ENCODE data around the gene SSBP4.

Gene SSBP4

DNA sequence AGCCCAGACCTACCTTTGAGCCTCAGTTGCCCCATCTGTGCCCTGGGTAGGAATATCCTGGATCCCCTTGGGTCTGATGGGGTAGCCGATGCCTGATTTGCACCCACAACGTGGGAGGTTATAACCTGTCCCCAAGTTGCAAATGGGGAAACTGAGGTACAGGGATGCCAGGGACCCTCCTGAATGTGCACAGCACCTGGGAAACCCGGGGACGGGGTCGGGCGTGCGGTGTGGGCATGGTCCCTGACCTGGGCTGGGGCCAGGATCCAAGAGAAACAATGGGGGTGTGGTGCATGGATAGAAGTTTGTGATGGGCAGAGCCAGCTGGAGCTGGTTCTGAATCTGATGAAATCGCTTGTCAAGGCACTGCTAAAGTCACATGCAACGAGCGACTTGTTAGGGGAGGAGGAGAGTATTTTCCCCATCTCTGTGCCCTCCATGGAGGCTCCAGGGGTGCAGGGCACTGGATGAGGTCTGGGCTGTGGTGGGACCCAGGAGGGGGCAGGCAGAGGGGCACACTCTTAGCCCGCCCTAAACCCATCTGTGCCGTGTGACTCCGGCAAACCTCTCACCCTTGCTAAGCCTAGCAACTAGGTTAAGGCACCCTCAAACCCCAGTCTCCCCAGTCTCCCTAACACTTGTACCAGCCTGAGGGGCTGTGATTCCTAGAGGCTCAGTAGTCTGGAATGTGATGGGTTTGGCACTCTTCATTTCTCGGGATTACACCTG is 32.5 kb upstream of the SSBP4 start:
- no peak for DNase-seq
- Histone ChIP-seq H3K9ac (ENCODE audit: low read depth, low read length) (no peak overlapping the region), H4K20me1 (ENCODE audit: insufficient read depth, low read length) (0 out of 2 replicates have a peak, but pooled peaks cover 2% of the 10 kb centered on the region), H3K27me3 (ENCODE audit: insufficient read depth, low read length, poor library complexity) (peaks cover 14% of the 10 kb centered on the region), H3K27ac (ENCODE audit: low read length) (no peak overlapping the region), H3K36me3 (ENCODE audit: insufficient read depth, low read length) (no peaks in the 10 kb centered on the region), H3K9me3 (ENCODE audit: insufficient read depth, low read length, severe bottlenecking) (no peaks in the 10 kb centered on the region), H2AFZ (ENCODE audit: low read depth, low read length) (no peak overlapping the region), H3K4me3 (ENCODE audit: low read depth in 1 of 2, low read length in 2 of 2) (no peak overlapping the region), H3K4me2 (ENCODE audit: insufficient read depth, low read length) (no peak overlapping the region), H3K4me1 (ENCODE audit: insufficient read depth, low read length) (peaks cover 15% of the 10 kb centered on the region), H3K79me2 (ENCODE audit: insufficient read depth, low read length) (no peaks in the 10 kb centered on the region)
- TF ChIP-seq, protein P1, sequence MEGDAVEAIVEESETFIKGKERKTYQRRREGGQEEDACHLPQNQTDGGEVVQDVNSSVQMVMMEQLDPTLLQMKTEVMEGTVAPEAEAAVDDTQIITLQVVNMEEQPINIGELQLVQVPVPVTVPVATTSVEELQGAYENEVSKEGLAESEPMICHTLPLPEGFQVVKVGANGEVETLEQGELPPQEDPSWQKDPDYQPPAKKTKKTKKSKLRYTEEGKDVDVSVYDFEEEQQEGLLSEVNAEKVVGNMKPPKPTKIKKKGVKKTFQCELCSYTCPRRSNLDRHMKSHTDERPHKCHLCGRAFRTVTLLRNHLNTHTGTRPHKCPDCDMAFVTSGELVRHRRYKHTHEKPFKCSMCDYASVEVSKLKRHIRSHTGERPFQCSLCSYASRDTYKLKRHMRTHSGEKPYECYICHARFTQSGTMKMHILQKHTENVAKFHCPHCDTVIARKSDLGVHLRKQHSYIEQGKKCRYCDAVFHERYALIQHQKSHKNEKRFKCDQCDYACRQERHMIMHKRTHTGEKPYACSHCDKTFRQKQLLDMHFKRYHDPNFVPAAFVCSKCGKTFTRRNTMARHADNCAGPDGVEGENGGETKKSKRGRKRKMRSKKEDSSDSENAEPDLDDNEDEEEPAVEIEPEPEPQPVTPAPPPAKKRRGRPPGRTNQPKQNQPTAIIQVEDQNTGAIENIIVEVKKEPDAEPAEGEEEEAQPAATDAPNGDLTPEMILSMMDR (IDR thresholded peaks at IDR 0.05; ENCODE audit: borderline replicate concordance, extremely low read depth, low read length, poor library complexity, severe bottlenecking), result no peak
- no peak for TF ChIP-seq EZH2 (IDR thresholded peaks at IDR 0.05; ENCODE audit: borderline replicate concordance, low read depth, low read length, severe bottlenecking)
- no peak for ATAC-seq (ENCODE audit: insufficient read depth, low read depth)

DNA sequence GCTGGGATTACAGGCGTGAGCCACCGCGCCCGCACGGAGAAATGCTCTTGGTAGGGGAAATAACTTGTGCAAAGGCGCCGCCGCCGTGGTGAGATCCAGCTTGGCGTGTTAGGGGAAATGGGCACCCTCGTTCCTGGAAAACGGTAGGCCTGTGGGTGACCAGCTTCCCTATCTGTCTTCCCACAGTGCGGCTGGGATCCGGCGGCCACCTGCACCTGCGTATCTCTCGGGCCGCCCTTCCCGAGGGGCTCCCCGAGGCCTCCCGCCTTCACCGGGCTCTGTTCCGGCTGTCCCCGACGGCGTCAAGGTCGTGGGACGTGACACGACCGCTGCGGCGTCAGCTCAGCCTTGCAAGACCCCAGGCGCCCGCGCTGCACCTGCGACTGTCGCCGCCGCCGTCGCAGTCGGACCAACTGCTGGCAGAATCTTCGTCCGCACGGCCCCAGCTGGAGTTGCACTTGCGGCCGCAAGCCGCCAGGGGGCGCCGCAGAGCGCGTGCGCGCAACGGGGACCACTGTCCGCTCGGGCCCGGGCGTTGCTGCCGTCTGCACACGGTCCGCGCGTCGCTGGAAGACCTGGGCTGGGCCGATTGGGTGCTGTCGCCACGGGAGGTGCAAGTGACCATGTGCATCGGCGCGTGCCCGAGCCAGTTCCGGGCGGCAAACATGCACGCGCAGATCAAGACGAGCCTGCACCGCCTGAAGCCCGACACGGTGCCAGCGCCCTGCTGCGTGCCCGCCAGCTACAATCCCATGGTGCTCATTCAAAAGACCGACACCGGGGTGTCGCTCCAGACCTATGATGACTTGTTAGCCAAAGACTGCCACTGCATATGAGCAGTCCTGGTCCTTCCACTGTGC is 30.9 kb upstream of the SSBP4 start:
- H3K4me3 ChIP-seq (ENCODE audit: low read depth in 1 of 2, low read length in 2 of 2), result peak overlapping the region in 1 of 2 experiments; percentile 59; a peak in 2 of 4 replicates
- peak overlapping the region; percentile 50 for H3K9ac ChIP-seq (ENCODE audit: low read depth, low read length)

GRCh38 chr19:18388960-18389725 is 30.1 kb upstream of the SSBP4 start:
- H3K36me3 ChIP-seq (ENCODE audit: insufficient read depth, low read length), result no peaks in the 10 kb centered on the region
- peak overlapping the region; percentile 57; the same call in 1 of the 2 replicates for H2AFZ ChIP-seq (ENCODE audit: low read depth, low read length)
- DNase-seq, result no peak
- no peak overlapping the region for H3K27ac ChIP-seq (ENCODE audit: low read length)
- H3K4me2 ChIP-seq (ENCODE audit: insufficient read depth, low read length), result peak overlapping the region; percentile 92
- H3K4me3 ChIP-seq (ENCODE audit: low read depth in 1 of 2, low read length in 2 of 2), result peak overlapping the region in 1 of 2 experiments; percentile 59; a peak in 2 of 4 replicates
- H3K4me1 ChIP-seq (ENCODE audit: insufficient read depth, low read length), result peaks cover 15% of the 10 kb centered on the region
- TF ChIP-seq, protein P1 (IDR thresholded peaks at IDR 0.05; ENCODE audit: borderline replicate concordance, extremely low read depth, low read length, poor library complexity, severe bottlenecking), result no peak
- no peak for TF ChIP-seq EZH2 (IDR thresholded peaks at IDR 0.05; ENCODE audit: borderline replicate concordance, low read depth, low read length, severe bottlenecking)
- no peak for ATAC-seq (ENCODE audit: insufficient read depth, low read depth)
- no peaks in the 10 kb centered on the region for H3K9me3 ChIP-seq (ENCODE audit: insufficient read depth, low read length, severe bottlenecking)
- H3K27me3 ChIP-seq (ENCODE audit: insufficient read depth, low read length, poor library complexity), result peaks cover 11% of the 10 kb centered on the region
- no peaks in the 10 kb centered on the region for H4K20me1 ChIP-seq (ENCODE audit: insufficient read depth, low read length)
- peak overlapping the region; percentile 50 for H3K9ac ChIP-seq (ENCODE audit: low read depth, low read length)
- H3K79me2 ChIP-seq (ENCODE audit: insufficient read depth, low read length), result no peaks in the 10 kb centered on the region

More for the DNA sequence above, 30.9 kb upstream of the SSBP4 start:
- Histone ChIP-seq H3K4me2 (ENCODE audit: insufficient read depth, low read length) (peak overlapping the region; percentile 92), H3K4me1 (ENCODE audit: insufficient read depth, low read length) (peaks cover 15% of the 10 kb centered on the region), H3K36me3 (ENCODE audit: insufficient read depth, low read length) (no peaks in the 10 kb centered on the region), H2AFZ (ENCODE audit: low read depth, low read length) (peak overlapping the region; percentile 57), H3K27ac (ENCODE audit: low read length) (no peak overlapping the region), H3K27me3 (ENCODE audit: insufficient read depth, low read length, poor library complexity) (peaks cover 11% of the 10 kb centered on the region), H3K9me3 (ENCODE audit: insufficient read depth, low read length, severe bottlenecking) (no peaks in the 10 kb centered on the region), H3K79me2 (ENCODE audit: insufficient read depth, low read length) (no peaks in the 10 kb centered on the region), H4K20me1 (ENCODE audit: insufficient read depth, low read length) (no peaks in the 10 kb centered on the region)
- peak; percentile 70 for TF ChIP-seq EZH2 (IDR thresholded peaks at IDR 0.05; ENCODE audit: borderline replicate concordance, low read depth, low read length, severe bottlenecking)
- TF ChIP-seq, protein P1 (IDR thresholded peaks at IDR 0.05; ENCODE audit: borderline replicate concordance, extremely low read depth, low read length, poor library complexity, severe bottlenecking), result peak; percentile 100
- ATAC-seq (ENCODE audit: insufficient read depth, low read depth), result peak; percentile 89
- peak; percentile 89 for DNase-seq
